ENCODE data around the gene DUSP1.

GRCh38 chr5:172792701-172793570, 21.9 kb upstream of the DUSP1 start:
- TF ChIP-seq, protein P1, sequence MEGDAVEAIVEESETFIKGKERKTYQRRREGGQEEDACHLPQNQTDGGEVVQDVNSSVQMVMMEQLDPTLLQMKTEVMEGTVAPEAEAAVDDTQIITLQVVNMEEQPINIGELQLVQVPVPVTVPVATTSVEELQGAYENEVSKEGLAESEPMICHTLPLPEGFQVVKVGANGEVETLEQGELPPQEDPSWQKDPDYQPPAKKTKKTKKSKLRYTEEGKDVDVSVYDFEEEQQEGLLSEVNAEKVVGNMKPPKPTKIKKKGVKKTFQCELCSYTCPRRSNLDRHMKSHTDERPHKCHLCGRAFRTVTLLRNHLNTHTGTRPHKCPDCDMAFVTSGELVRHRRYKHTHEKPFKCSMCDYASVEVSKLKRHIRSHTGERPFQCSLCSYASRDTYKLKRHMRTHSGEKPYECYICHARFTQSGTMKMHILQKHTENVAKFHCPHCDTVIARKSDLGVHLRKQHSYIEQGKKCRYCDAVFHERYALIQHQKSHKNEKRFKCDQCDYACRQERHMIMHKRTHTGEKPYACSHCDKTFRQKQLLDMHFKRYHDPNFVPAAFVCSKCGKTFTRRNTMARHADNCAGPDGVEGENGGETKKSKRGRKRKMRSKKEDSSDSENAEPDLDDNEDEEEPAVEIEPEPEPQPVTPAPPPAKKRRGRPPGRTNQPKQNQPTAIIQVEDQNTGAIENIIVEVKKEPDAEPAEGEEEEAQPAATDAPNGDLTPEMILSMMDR (IDR thresholded peaks at IDR 0.05): no peak
- TF ChIP-seq POLR2A (IDR thresholded peaks at IDR 0.05): no peak
